ENCODE measurements around the gene CUBN. TPM values are rescaled to one million over a fixed set of nuclear protein-coding genes. Genes with fewer than 3 reads are reported as not detected.

CUBN gene
- total and polyA plus RNA-seq, 10 of the 15 experiments (the other 5 are each of a cell fraction or from before 2014, with no cell fraction given) = under 0.01 to 0.14 (median 0.02) TPM; not detected in 6

DNA sequence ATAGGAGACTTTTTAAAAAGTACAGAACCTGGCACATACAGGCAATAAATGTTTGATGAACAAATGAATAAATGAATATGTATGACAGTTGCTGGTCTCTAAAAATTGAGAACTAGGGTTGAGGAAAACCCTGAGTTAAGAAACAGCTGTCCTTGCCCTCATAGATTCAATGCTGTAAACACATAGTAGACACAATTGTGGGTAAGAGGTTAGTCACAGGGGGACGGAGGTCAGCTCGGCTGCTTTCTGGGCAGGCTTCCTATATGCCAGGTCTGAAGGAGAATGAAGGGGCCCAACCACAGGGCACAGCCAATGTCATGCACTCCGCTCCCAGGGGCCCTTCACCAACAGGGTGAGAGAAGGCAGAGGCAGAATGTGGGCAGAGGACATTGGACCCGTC lies 169.1 kb downstream of the CUBN start:
- RAD21 ChIA-PET (ENCODE audit: unreplicated experiment) = no interaction called here
- Histone ChIP-seq H3K27me3 (replicated peaks in 1 of 2; ENCODE audit: control insufficient read depth in 2 of 2, insufficient read depth in 2 of 2, low read length in 1 of 2) (no peaks in the 10 kb centered on the region; a peak in 2 of 4 replicates), H3K4me2 (ENCODE audit: control insufficient read depth, insufficient read depth) (no peak overlapping the region), H3K4me1 (ENCODE audit: control insufficient read depth, insufficient read depth, low read length) (no peaks in the 10 kb centered on the region), H2AFZ (ENCODE audit: control insufficient read depth, low read depth, low read length) (no peak overlapping the region), H3K27ac (ENCODE audit: control insufficient read depth, insufficient read depth) (no peak overlapping the region), H3K4me3 (no peak overlapping the region), H3K36me3 (ENCODE audit: control insufficient read depth in 2 of 2, insufficient read depth in 2 of 2, low read length in 1 of 2) (no peaks in the 10 kb centered on the region), H3K9ac (ENCODE audit: control insufficient read depth, insufficient read depth, low read length) (no peak overlapping the region), H3K79me2 (ENCODE audit: control insufficient read depth, insufficient read depth, low read length) (no peaks in the 10 kb centered on the region), H3K9me3 (replicated peaks; ENCODE audit: control insufficient read depth, insufficient read depth, low read length) (no peaks in the 10 kb centered on the region), H4K20me1 (ENCODE audit: control insufficient read depth, insufficient read depth) (no peaks in the 10 kb centered on the region)
- no TSS peak for BruUV-seq (replicated peaks)
- ATAC-seq (no peak), DNase-seq (ENCODE audit: low read depth, low spot score) (no peak), FAIRE-seq (no peak)
- CTCF ChIA-PET = interaction anchor here (0.6 kb wide), 1 partner anchor 271 kb away, joined by 3 read pairs; no protein-coding TSS in a partner anchor
- intact Hi-C loops (cut with micrococcal nuclease; ENCODE audit: unreplicated experiment) (no loop called here), in situ Hi-C loops (cut with MboI) (no loop called here)
- SMC1A ChIA-PET (ENCODE audit: uncharacterized antibody, unreplicated experiment) = no interaction called here
- 41% methylated on average over 4 of the region's 4 CpGs for WGBS (ENCODE audit: insufficient coverage, insufficient replicate concordance, low lambda C conversion rate, missing lambda C conversion rate)
- POLR2A ChIA-PET = no interaction called here
- TF ChIP-seq RB1 (IDR thresholded peaks at IDR 0.05; ENCODE audit: borderline replicate concordance) (no peak), MEF2A (IDR thresholded peaks at IDR 0.05; ENCODE audit: insufficient read depth, low read depth, low read length) (no peak), IKZF2 (IDR thresholded peaks at IDR 0.05) (no peak), EZH2 (IDR thresholded peaks at IDR 0.05; ENCODE audit: borderline replicate concordance, control insufficient read depth, low read depth, low read length) (no peak)
- TF ChIP-seq, protein P1, sequence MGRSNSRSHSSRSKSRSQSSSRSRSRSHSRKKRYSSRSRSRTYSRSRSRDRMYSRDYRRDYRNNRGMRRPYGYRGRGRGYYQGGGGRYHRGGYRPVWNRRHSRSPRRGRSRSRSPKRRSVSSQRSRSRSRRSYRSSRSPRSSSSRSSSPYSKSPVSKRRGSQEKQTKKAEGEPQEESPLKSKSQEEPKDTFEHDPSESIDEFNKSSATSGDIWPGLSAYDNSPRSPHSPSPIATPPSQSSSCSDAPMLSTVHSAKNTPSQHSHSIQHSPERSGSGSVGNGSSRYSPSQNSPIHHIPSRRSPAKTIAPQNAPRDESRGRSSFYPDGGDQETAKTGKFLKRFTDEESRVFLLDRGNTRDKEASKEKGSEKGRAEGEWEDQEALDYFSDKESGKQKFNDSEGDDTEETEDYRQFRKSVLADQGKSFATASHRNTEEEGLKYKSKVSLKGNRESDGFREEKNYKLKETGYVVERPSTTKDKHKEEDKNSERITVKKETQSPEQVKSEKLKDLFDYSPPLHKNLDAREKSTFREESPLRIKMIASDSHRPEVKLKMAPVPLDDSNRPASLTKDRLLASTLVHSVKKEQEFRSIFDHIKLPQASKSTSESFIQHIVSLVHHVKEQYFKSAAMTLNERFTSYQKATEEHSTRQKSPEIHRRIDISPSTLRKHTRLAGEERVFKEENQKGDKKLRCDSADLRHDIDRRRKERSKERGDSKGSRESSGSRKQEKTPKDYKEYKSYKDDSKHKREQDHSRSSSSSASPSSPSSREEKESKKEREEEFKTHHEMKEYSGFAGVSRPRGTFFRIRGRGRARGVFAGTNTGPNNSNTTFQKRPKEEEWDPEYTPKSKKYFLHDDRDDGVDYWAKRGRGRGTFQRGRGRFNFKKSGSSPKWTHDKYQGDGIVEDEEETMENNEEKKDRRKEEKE (IDR thresholded peaks at IDR 0.05) = no peak
- TF ChIP-seq, protein P2, sequence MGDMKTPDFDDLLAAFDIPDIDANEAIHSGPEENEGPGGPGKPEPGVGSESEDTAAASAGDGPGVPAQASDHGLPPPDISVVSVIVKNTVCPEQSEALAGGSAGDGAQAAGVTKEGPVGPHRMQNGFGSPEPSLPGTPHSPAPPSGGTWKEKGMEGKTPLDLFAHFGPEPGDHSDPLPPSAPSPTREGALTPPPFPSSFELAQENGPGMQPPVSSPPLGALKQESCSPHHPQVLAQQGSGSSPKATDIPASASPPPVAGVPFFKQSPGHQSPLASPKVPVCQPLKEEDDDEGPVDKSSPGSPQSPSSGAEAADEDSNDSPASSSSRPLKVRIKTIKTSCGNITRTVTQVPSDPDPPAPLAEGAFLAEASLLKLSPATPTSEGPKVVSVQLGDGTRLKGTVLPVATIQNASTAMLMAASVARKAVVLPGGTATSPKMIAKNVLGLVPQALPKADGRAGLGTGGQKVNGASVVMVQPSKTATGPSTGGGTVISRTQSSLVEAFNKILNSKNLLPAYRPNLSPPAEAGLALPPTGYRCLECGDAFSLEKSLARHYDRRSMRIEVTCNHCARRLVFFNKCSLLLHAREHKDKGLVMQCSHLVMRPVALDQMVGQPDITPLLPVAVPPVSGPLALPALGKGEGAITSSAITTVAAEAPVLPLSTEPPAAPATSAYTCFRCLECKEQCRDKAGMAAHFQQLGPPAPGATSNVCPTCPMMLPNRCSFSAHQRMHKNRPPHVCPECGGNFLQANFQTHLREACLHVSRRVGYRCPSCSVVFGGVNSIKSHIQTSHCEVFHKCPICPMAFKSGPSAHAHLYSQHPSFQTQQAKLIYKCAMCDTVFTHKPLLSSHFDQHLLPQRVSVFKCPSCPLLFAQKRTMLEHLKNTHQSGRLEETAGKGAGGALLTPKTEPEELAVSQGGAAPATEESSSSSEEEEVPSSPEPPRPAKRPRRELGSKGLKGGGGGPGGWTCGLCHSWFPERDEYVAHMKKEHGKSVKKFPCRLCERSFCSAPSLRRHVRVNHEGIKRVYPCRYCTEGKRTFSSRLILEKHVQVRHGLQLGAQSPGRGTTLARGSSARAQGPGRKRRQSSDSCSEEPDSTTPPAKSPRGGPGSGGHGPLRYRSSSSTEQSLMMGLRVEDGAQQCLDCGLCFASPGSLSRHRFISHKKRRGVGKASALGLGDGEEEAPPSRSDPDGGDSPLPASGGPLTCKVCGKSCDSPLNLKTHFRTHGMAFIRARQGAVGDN (IDR thresholded peaks at IDR 0.05) = no peak

All from GM12878 (cell line).